ENCODE data around the gene RAB9A.
"Not testable (repeated sequence)": the region's sequence is repeated elsewhere in the genome, so short reads cannot be mapped to it uniquely, and the experiment has no call there.

The RAB9A gene

GRCh38 chrX:13662355-13662791, 26.6 kb upstream of the RAB9A start:
- DNase-seq (ENCODE audit: low read depth), result no peak
- H3K4me3 ChIP-seq (ENCODE audit: low read depth, low read length), result no peak overlapping the region
- TF ChIP-seq POLR2A (IDR thresholded peaks at IDR 0.05; ENCODE audit: extremely low read depth, insufficient read length) (no peak), CTCF (IDR thresholded peaks at IDR 0.05; ENCODE audit: low read depth, low read length) (no peak), MYC (IDR thresholded peaks at IDR 0.05; ENCODE audit: low read depth, low read length) (no peak), MAX (IDR thresholded peaks at IDR 0.05; ENCODE audit: low read depth, low read length) (no peak)

- no peak for DNase-seq (ENCODE audit: low read depth)
- no peak overlapping the region for H3K4me3 ChIP-seq (ENCODE audit: low read depth, low read length)
- TF ChIP-seq MYC (IDR thresholded peaks at IDR 0.05; ENCODE audit: low read depth, low read length), result no peak
- no peak for TF ChIP-seq POLR2A (IDR thresholded peaks at IDR 0.05; ENCODE audit: extremely low read depth, insufficient read length)
Measured at GRCh38 chrX:13664020-13664419, 24.9 kb upstream of the RAB9A start.

GRCh38 chrX:13666836-13667235, 22.1 kb upstream of the RAB9A start:
- TF ChIP-seq MAX (IDR thresholded peaks at IDR 0.05; ENCODE audit: low read depth, low read length), result no peak
- TF ChIP-seq POLR2A (IDR thresholded peaks at IDR 0.05; ENCODE audit: extremely low read depth, insufficient read length), result no peak
- no peak for TF ChIP-seq CTCF (IDR thresholded peaks at IDR 0.05; ENCODE audit: low read depth, low read length)
- TF ChIP-seq MYC (IDR thresholded peaks at IDR 0.05; ENCODE audit: low read depth, low read length), result no peak
- DNase-seq (ENCODE audit: low read depth), result no peak

GRCh38 chrX:13667919-13668318, 21.0 kb upstream of the RAB9A start:
- no peak overlapping the region for H3K4me3 ChIP-seq (ENCODE audit: low read depth, low read length)
- no peak for DNase-seq (ENCODE audit: low read depth)
- TF ChIP-seq CTCF (IDR thresholded peaks at IDR 0.05; ENCODE audit: low read depth, low read length) (no peak), MAX (IDR thresholded peaks at IDR 0.05; ENCODE audit: low read depth, low read length) (no peak), POLR2A (IDR thresholded peaks at IDR 0.05; ENCODE audit: extremely low read depth, insufficient read length) (no peak), MYC (IDR thresholded peaks at IDR 0.05; ENCODE audit: low read depth, low read length) (no peak)

More at GRCh38 chrX:13666836-13667235, 22.1 kb upstream of the RAB9A start:
- H3K4me3 ChIP-seq (ENCODE audit: low read depth, low read length), result no peak overlapping the region

GRCh38 chrX:13669246-13669737, 19.6 kb upstream of the RAB9A start:
- peak; percentile 32 for DNase-seq (ENCODE audit: low read depth)
- TF ChIP-seq POLR2A (IDR thresholded peaks at IDR 0.05; ENCODE audit: extremely low read depth, insufficient read length), result no peak
- no peak for TF ChIP-seq CTCF (IDR thresholded peaks at IDR 0.05; ENCODE audit: low read depth, low read length)
- no peak for TF ChIP-seq MYC (IDR thresholded peaks at IDR 0.05; ENCODE audit: low read depth, low read length)
- no peak for TF ChIP-seq MAX (IDR thresholded peaks at IDR 0.05; ENCODE audit: low read depth, low read length)
- no peak overlapping the region for H3K4me3 ChIP-seq (ENCODE audit: low read depth, low read length)

- DNase-seq (ENCODE audit: low read depth); H3K4me3 ChIP-seq (ENCODE audit: low read depth, low read length): not testable (repeated sequence)
Measured at GRCh38 chrX:13669755-13670154, 19.2 kb upstream of the RAB9A start.

- DNase-seq (ENCODE audit: low read depth), result no peak
- TF ChIP-seq CTCF (IDR thresholded peaks at IDR 0.05; ENCODE audit: low read depth, low read length) (no peak), POLR2A (IDR thresholded peaks at IDR 0.05; ENCODE audit: extremely low read depth, insufficient read length) (no peak)
- no peak overlapping the region for H3K4me3 ChIP-seq (ENCODE audit: low read depth, low read length)
Measured at GRCh38 chrX:13670197-13670596, 18.7 kb upstream of the RAB9A start.
